ENCODE measurements around the gene IGBP1.
"Not testable (repeated sequence)": the region's sequence is repeated elsewhere in the genome, so short reads cannot be mapped to it uniquely, and the experiment has no call there.

The IGBP1 gene

DNA sequence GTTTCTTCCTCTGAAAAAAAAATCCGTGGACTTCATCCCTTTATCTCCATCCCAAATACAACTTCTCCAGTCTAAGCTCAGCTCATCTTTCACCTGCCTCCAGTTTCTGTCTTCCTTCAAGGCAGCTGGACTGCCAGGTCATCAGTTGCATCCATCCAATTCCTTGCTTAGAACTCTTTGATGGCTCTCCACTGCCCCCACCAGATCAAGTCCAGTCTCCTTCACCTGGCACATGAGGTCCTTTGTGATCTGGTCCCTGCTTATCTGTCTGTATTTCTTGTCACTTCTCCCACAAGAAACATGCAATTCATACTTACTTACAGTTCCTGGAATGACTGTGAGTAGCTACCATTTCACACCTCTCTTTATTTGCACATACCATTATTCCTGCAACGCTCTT lies 37.2 kb upstream of the IGBP1 start:
- no peak overlapping the region for H2AFZ ChIP-seq (ENCODE audit: low read depth, low read length)
- no peaks in the 10 kb centered on the region for H3K4me1 ChIP-seq (ENCODE audit: insufficient read depth, low read length)
- H3K27me3 ChIP-seq (ENCODE audit: insufficient read depth, low read length, poor library complexity) = no peaks in the 10 kb centered on the region
- TF ChIP-seq EZH2 (IDR thresholded peaks at IDR 0.05; ENCODE audit: borderline replicate concordance, low read depth, low read length, severe bottlenecking) = no peak
- TF ChIP-seq CTCF (IDR thresholded peaks at IDR 0.05; ENCODE audit: borderline replicate concordance, extremely low read depth, low read length, poor library complexity, severe bottlenecking) = no peak
- H3K79me2 ChIP-seq (ENCODE audit: insufficient read depth, low read length) = no peaks in the 10 kb centered on the region
- H3K27ac ChIP-seq (ENCODE audit: low read length) = no peak overlapping the region
- no peak overlapping the region for H3K9ac ChIP-seq (ENCODE audit: low read depth, low read length)
- no peak overlapping the region for H3K4me3 ChIP-seq (ENCODE audit: low read depth in 1 of 2, low read length in 2 of 2)
- no peaks in the 10 kb centered on the region for H3K9me3 ChIP-seq (ENCODE audit: insufficient read depth, low read length, severe bottlenecking)
- ATAC-seq (ENCODE audit: insufficient read depth, low read depth) (no peak), DNase-seq (no peak)
- no peaks in the 10 kb centered on the region for H3K36me3 ChIP-seq (ENCODE audit: insufficient read depth, low read length)
- no peaks in the 10 kb centered on the region for H4K20me1 ChIP-seq (ENCODE audit: insufficient read depth, low read length)
- no peak overlapping the region for H3K4me2 ChIP-seq (ENCODE audit: insufficient read depth, low read length)

- Histone ChIP-seq H3K4me2 (ENCODE audit: insufficient read depth, low read length) (no peak overlapping the region), H3K27me3 (ENCODE audit: insufficient read depth, low read length, poor library complexity) (no peaks in the 10 kb centered on the region), H4K20me1 (ENCODE audit: insufficient read depth, low read length) (no peaks in the 10 kb centered on the region), H3K9ac (ENCODE audit: low read depth, low read length) (no peak overlapping the region), H3K4me1 (ENCODE audit: insufficient read depth, low read length) (no peaks in the 10 kb centered on the region), H3K4me3 (ENCODE audit: low read depth in 1 of 2, low read length in 2 of 2) (no peak overlapping the region), H2AFZ (ENCODE audit: low read depth, low read length) (no peak overlapping the region), H3K79me2 (ENCODE audit: insufficient read depth, low read length) (no peaks in the 10 kb centered on the region), H3K9me3 (ENCODE audit: insufficient read depth, low read length, severe bottlenecking) (no peaks in the 10 kb centered on the region), H3K27ac (ENCODE audit: low read length) (no peak overlapping the region), H3K36me3 (ENCODE audit: insufficient read depth, low read length) (no peaks in the 10 kb centered on the region)
- ATAC-seq (ENCODE audit: insufficient read depth, low read depth) (no peak), DNase-seq (no peak)
- no peak for TF ChIP-seq EZH2 (IDR thresholded peaks at IDR 0.05; ENCODE audit: borderline replicate concordance, low read depth, low read length, severe bottlenecking)
- TF ChIP-seq CTCF (IDR thresholded peaks at IDR 0.05; ENCODE audit: borderline replicate concordance, extremely low read depth, low read length, poor library complexity, severe bottlenecking) = no peak
These were observed 28.0 kb upstream of the IGBP1 start for GRCh38 chrX:70105229-70105628.

GRCh38 chrX:70111436-70112026 lies 21.7 kb upstream of the IGBP1 start:
- not testable (repeated sequence) for H3K9me3 ChIP-seq (ENCODE audit: insufficient read depth, low read length, severe bottlenecking); H4K20me1 ChIP-seq (ENCODE audit: insufficient read depth, low read length); H3K4me1 ChIP-seq (ENCODE audit: insufficient read depth, low read length); DNase-seq; H3K4me3 ChIP-seq (ENCODE audit: low read depth in 1 of 2, low read length in 2 of 2); H3K79me2 ChIP-seq (ENCODE audit: insufficient read depth, low read length); H3K36me3 ChIP-seq (ENCODE audit: insufficient read depth, low read length); H2AFZ ChIP-seq (ENCODE audit: low read depth, low read length); H3K9ac ChIP-seq (ENCODE audit: low read depth, low read length); H3K27ac ChIP-seq (ENCODE audit: low read length); ATAC-seq (ENCODE audit: insufficient read depth, low read depth); H3K4me2 ChIP-seq (ENCODE audit: insufficient read depth, low read length); H3K27me3 ChIP-seq (ENCODE audit: insufficient read depth, low read length, poor library complexity)

DNA sequence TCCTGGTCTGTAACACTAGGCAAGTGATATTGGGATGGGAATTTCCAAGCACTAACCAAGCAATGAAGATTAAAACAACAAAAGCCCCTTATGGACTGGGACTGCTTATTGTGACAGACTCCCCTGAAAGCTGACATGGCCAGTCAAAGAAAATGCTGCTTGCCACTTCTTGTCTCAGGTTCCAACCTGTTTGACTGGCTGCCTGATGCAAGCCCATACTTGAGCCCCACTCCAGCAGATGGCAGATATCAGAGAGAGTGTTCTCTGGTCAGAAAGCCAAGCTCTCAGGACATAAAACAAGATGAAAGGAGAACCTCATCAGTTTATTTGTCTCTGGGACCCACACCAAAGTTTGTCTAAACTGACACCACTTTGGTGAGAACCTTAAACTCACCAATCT lies 15.5 kb upstream of the IGBP1 start:
- H4K20me1 ChIP-seq (ENCODE audit: insufficient read depth, low read length) = no peaks in the 10 kb centered on the region
- no peaks in the 10 kb centered on the region for H3K27me3 ChIP-seq (ENCODE audit: insufficient read depth, low read length, poor library complexity)
- no peaks in the 10 kb centered on the region for H3K79me2 ChIP-seq (ENCODE audit: insufficient read depth, low read length)
- no peaks in the 10 kb centered on the region for H3K4me1 ChIP-seq (ENCODE audit: insufficient read depth, low read length)
- H3K36me3 ChIP-seq (ENCODE audit: insufficient read depth, low read length) = no peaks in the 10 kb centered on the region
- no peak overlapping the region for H3K4me2 ChIP-seq (ENCODE audit: insufficient read depth, low read length)
- no peak overlapping the region for H3K27ac ChIP-seq (ENCODE audit: low read length)
- no peak overlapping the region for H2AFZ ChIP-seq (ENCODE audit: low read depth, low read length)
- TF ChIP-seq EZH2 (IDR thresholded peaks at IDR 0.05; ENCODE audit: borderline replicate concordance, low read depth, low read length, severe bottlenecking) (no peak), CTCF (IDR thresholded peaks at IDR 0.05; ENCODE audit: borderline replicate concordance, extremely low read depth, low read length, poor library complexity, severe bottlenecking) (no peak)
- no peak overlapping the region for H3K4me3 ChIP-seq (ENCODE audit: low read depth in 1 of 2, low read length in 2 of 2)
- no peak for DNase-seq
- no peak overlapping the region for H3K9ac ChIP-seq (ENCODE audit: low read depth, low read length)
- no peak for ATAC-seq (ENCODE audit: insufficient read depth, low read depth)
- no peaks in the 10 kb centered on the region for H3K9me3 ChIP-seq (ENCODE audit: insufficient read depth, low read length, severe bottlenecking)

GRCh38 chrX:70123014-70123413 lies 10.2 kb upstream of the IGBP1 start:
- H3K27ac ChIP-seq (ENCODE audit: low read length); H3K4me2 ChIP-seq (ENCODE audit: insufficient read depth, low read length); DNase-seq; H4K20me1 ChIP-seq (ENCODE audit: insufficient read depth, low read length); H3K9me3 ChIP-seq (ENCODE audit: insufficient read depth, low read length, severe bottlenecking); H3K4me1 ChIP-seq (ENCODE audit: insufficient read depth, low read length); H3K27me3 ChIP-seq (ENCODE audit: insufficient read depth, low read length, poor library complexity); H2AFZ ChIP-seq (ENCODE audit: low read depth, low read length); H3K9ac ChIP-seq (ENCODE audit: low read depth, low read length); H3K4me3 ChIP-seq (ENCODE audit: low read depth in 1 of 2, low read length in 2 of 2); ATAC-seq (ENCODE audit: insufficient read depth, low read depth); H3K79me2 ChIP-seq (ENCODE audit: insufficient read depth, low read length); H3K36me3 ChIP-seq (ENCODE audit: insufficient read depth, low read length): not testable (repeated sequence)

All from DND-41 (cell line).